H1 (cell line): ENCODE data around the gene RHBDL2. TPM values are rescaled to one million over a fixed set of nuclear protein-coding genes. Genes with fewer than 3 reads are reported as not detected.

ENCODE experiments used
- CTBP2 ChIP-seq: IDR thresholded peaks from 2 replicates; pipeline ENCODE4 v1.7.0; 2011; ENCODE audit warnings: borderline replicate concordance, mild to moderate bottlenecking, moderate library complexity, mixed read lengths, low read length; ENCODE audit not compliant: insufficient read depth, insufficient read length
- polyA plus RNA-seq, 7 experiments: library from polyadenylated mRNA; depleted of rRNA in 3 of 7; stranded (reverse) in 5 of 7; unstranded in 2 of 7; fragments of >200 nt in 5 of 7; fragments of 200-250 nt in 2 of 7; gene quantifications; 1 replicate in 5 of 7; 2 replicates in 1 of 7; 4 replicates in 1 of 7; pipeline versions ENCODE4 v1.2.1 to v1.2.3, GENCODE V29; 2011 to 2013; ENCODE audit warnings: missing spikeins in 2 of 7, mixed read lengths in 2 of 7
- total RNA-seq: library from RNA; stranded (reverse); fragmentation: NEBNext Ultra II Directional; extraction: Animal tissue kit (Norgen Biotek cat#: 25700); gene quantifications from 2 replicates; pipeline ENCODE4 v1.2.1, GENCODE V29; 2021
- TF ChIP-seq, protein P1 (sequence below): fragments of 300-600 bp; sonication (generic); IDR thresholded peaks from 2 replicates; pipeline ENCODE4 v1.7.1; 2012; ENCODE audit warnings: low read length, moderate library complexity, mild to moderate bottlenecking, inconsistent platforms; ENCODE audit not compliant: insufficient replicate concordance

RHBDL2 gene
- total and polyA plus RNA-seq, 2 of the 8 experiments (the other 6 are each of a cell fraction or from before 2014, with no cell fraction given) = 0.42 to 0.84 TPM

DNA sequence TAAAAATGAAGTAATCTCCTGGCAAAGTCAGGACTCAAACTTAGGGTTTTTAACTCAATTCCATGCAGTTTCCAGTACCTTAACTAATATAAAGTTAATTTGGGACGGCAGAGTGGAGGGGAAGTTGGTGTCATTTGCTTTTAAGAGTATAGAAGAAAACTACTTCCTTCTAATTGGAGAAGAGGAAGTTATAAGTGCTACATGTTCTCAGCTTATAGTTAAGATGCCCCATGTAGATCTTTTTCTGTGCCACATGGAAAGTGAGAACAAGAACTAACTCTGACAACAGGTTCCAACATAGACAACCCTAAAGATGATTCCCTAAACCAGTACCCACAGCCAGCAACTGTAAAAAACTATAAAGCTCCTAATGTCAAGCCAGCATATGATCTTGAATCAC, 93.6 kb downstream of the RHBDL2 start (continued):
- TF ChIP-seq, protein P1, sequence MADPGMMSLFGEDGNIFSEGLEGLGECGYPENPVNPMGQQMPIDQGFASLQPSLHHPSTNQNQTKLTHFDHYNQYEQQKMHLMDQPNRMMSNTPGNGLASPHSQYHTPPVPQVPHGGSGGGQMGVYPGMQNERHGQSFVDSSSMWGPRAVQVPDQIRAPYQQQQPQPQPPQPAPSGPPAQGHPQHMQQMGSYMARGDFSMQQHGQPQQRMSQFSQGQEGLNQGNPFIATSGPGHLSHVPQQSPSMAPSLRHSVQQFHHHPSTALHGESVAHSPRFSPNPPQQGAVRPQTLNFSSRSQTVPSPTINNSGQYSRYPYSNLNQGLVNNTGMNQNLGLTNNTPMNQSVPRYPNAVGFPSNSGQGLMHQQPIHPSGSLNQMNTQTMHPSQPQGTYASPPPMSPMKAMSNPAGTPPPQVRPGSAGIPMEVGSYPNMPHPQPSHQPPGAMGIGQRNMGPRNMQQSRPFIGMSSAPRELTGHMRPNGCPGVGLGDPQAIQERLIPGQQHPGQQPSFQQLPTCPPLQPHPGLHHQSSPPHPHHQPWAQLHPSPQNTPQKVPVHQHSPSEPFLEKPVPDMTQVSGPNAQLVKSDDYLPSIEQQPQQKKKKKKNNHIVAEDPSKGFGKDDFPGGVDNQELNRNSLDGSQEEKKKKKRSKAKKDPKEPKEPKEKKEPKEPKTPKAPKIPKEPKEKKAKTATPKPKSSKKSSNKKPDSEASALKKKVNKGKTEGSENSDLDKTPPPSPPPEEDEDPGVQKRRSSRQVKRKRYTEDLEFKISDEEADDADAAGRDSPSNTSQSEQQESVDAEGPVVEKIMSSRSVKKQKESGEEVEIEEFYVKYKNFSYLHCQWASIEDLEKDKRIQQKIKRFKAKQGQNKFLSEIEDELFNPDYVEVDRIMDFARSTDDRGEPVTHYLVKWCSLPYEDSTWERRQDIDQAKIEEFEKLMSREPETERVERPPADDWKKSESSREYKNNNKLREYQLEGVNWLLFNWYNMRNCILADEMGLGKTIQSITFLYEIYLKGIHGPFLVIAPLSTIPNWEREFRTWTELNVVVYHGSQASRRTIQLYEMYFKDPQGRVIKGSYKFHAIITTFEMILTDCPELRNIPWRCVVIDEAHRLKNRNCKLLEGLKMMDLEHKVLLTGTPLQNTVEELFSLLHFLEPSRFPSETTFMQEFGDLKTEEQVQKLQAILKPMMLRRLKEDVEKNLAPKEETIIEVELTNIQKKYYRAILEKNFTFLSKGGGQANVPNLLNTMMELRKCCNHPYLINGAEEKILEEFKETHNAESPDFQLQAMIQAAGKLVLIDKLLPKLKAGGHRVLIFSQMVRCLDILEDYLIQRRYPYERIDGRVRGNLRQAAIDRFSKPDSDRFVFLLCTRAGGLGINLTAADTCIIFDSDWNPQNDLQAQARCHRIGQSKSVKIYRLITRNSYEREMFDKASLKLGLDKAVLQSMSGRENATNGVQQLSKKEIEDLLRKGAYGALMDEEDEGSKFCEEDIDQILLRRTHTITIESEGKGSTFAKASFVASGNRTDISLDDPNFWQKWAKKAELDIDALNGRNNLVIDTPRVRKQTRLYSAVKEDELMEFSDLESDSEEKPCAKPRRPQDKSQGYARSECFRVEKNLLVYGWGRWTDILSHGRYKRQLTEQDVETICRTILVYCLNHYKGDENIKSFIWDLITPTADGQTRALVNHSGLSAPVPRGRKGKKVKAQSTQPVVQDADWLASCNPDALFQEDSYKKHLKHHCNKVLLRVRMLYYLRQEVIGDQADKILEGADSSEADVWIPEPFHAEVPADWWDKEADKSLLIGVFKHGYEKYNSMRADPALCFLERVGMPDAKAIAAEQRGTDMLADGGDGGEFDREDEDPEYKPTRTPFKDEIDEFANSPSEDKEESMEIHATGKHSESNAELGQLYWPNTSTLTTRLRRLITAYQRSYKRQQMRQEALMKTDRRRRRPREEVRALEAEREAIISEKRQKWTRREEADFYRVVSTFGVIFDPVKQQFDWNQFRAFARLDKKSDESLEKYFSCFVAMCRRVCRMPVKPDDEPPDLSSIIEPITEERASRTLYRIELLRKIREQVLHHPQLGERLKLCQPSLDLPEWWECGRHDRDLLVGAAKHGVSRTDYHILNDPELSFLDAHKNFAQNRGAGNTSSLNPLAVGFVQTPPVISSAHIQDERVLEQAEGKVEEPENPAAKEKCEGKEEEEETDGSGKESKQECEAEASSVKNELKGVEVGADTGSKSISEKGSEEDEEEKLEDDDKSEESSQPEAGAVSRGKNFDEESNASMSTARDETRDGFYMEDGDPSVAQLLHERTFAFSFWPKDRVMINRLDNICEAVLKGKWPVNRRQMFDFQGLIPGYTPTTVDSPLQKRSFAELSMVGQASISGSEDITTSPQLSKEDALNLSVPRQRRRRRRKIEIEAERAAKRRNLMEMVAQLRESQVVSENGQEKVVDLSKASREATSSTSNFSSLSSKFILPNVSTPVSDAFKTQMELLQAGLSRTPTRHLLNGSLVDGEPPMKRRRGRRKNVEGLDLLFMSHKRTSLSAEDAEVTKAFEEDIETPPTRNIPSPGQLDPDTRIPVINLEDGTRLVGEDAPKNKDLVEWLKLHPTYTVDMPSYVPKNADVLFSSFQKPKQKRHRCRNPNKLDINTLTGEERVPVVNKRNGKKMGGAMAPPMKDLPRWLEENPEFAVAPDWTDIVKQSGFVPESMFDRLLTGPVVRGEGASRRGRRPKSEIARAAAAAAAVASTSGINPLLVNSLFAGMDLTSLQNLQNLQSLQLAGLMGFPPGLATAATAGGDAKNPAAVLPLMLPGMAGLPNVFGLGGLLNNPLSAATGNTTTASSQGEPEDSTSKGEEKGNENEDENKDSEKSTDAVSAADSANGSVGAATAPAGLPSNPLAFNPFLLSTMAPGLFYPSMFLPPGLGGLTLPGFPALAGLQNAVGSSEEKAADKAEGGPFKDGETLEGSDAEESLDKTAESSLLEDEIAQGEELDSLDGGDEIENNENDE = no peak
- no peak for TF ChIP-seq CTBP2
